Measurements from ENCODE around the gene TCEA2.

DNA sequence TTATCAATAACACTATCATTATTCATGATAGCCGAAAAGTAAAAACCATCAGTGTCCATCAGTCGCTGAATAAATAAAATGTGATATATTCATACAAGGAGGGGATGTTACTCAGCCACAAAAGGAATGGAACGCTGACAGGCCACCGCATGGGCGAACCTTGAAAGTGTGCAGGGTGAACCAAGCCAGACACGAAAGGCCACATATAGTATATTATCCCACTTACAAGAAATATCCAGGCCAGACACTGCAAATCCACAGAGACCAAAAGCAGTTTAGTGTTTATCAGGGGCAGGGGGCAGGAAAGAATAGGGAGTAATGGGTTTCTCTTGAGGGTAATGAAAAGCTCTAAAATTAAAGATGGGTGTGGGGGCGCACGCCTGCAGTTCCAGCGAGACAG, 19.2 kb upstream of the TCEA2 start:
- TF ChIP-seq, protein P1, sequence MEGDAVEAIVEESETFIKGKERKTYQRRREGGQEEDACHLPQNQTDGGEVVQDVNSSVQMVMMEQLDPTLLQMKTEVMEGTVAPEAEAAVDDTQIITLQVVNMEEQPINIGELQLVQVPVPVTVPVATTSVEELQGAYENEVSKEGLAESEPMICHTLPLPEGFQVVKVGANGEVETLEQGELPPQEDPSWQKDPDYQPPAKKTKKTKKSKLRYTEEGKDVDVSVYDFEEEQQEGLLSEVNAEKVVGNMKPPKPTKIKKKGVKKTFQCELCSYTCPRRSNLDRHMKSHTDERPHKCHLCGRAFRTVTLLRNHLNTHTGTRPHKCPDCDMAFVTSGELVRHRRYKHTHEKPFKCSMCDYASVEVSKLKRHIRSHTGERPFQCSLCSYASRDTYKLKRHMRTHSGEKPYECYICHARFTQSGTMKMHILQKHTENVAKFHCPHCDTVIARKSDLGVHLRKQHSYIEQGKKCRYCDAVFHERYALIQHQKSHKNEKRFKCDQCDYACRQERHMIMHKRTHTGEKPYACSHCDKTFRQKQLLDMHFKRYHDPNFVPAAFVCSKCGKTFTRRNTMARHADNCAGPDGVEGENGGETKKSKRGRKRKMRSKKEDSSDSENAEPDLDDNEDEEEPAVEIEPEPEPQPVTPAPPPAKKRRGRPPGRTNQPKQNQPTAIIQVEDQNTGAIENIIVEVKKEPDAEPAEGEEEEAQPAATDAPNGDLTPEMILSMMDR (conservative IDR thresholded peaks at IDR 0.05; ENCODE audit: low read length): no peak
- no peak for TF ChIP-seq EZH2phosphoT487 (IDR thresholded peaks at IDR 0.05; ENCODE audit: borderline replicate concordance, low read depth, low read length)
